Stimulated activated naive CD8-positive, alpha-beta T cell treated with anti-CD3 and anti-CD28 coated beads, Interleukin-15, amount 100 ng/mL, for 72 hours (primary cell): ENCODE data around the gene SF3A1.

Source experiments
- ATAC-seq: fragments of 150-1000 bp; cut with Tn5 transposase; 2 replicates; pipeline ENCODE4 v1.10.0; 2021; ENCODE audit warnings: mild to moderate bottlenecking, moderate library complexity
- DNase-seq, 2 donors: peaks; one replicate each; pipeline ENCODE4 v3.0.0; 2021 to 2022
- H3K27ac Mint-ChIP-seq, 2 donors: one replicate each; pipeline ENCODE4 v1.8.0; 2022; ENCODE audit warnings: mild to moderate bottlenecking in 2 of 2, mixed read lengths in 2 of 2, moderate library complexity in 2 of 2
- H3K27me3 Mint-ChIP-seq: one replicate; pipeline ENCODE4 v1.8.0; 2022; ENCODE audit warnings: mixed read lengths
- H3K4me1 Mint-ChIP-seq: one replicate; pipeline ENCODE4 v1.8.0; 2022; ENCODE audit warnings: mild to moderate bottlenecking, mixed read lengths
- H3K4me3 Mint-ChIP-seq, 2 donors: one replicate each; pipeline ENCODE4 v1.8.0; 2022; ENCODE audit warnings: mild to moderate bottlenecking in 2 of 2, mixed read lengths in 2 of 2, moderate library complexity in 1 of 2
- H3K9me3 Mint-ChIP-seq, 2 donors: one replicate each; pipeline ENCODE4 v1.8.0; 2022; ENCODE audit warnings: mixed read lengths in 2 of 2

The SF3A1 gene

GRCh38 chr22:30393885-30394284 lies 37.2 kb upstream of the SF3A1 start:
- no peaks in the 10 kb centered on the region for H3K9me3 Mint-ChIP-seq
- H3K4me3 Mint-ChIP-seq: no peak overlapping the region
- peaks cover 63% of the 10 kb centered on the region for H3K4me1 Mint-ChIP-seq

GRCh38 chr22:30393322-30393680 lies 36.6 kb upstream of the SF3A1 start:
- Mint-ChIP-seq H3K9me3 (no peaks in the 10 kb centered on the region), H3K27me3 (no peaks in the 10 kb centered on the region), H3K4me3 (peak overlapping the region in 1 of 2 donors; percentile 26), H3K27ac (peak overlapping the region in 1 of 2 donors; percentile 61), H3K4me1 (peaks cover 57% of the 10 kb centered on the region)
- no peak for DNase-seq
- no peak for ATAC-seq

More at GRCh38 chr22:30393885-30394284, 37.2 kb upstream of the SF3A1 start:
- ATAC-seq: no peak
- Mint-ChIP-seq H3K27me3 (no peaks in the 10 kb centered on the region), H3K27ac (no peak overlapping the region)
- no peak for DNase-seq

GRCh38 chr22:30392661-30393321 lies 36.1 kb upstream of the SF3A1 start:
- ATAC-seq: no peak
- Mint-ChIP-seq H3K27ac (peak overlapping the region; percentile 74 to 84), H3K4me3 (peak overlapping the region; percentile 14 to 65), H3K27me3 (no peaks in the 10 kb centered on the region), H3K9me3 (no peaks in the 10 kb centered on the region), H3K4me1 (peaks cover 52% of the 10 kb centered on the region)
- DNase-seq: no peak

DNA sequence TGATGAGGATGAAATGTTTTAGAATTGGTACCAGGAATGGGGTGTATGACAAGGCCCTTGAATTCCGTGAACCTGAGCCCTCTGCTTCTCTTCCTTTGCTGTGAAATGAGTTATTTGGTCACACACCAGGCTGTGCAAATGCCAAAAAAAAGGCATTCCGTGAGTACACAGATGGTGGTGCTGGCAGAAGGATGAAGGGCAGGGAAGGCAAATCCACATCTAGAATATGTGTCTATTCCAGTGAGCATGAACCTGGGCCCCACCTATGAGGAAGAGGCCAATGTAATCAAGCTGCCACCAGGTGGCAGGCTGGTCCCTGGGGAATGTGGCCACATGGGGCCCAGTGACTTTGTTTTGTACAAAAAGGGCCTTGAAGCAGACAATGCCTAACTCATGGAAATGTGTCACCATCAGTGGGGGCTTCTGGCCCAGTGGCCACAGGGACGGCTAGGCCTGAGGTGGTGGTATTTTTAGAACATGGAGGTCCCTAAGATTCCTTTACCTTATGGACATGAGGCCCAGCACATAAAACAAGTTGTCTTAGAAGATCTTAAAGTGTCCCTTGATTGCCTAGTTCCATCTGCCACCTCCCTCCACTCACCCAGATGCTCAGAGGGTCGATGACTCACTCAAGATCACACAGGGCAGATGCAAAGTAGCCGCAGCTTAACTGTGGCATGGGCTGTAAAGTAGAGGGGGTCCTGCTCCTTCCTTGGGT lies 34.4 kb upstream of the SF3A1 start:
- ATAC-seq: peak; percentile 79
- Mint-ChIP-seq H3K4me3 (peak overlapping the region in 1 of 2 donors; percentile 27), H3K27ac (peak overlapping the region; percentile 92 to 94), H3K9me3 (no peaks in the 10 kb centered on the region), H3K27me3 (no peaks in the 10 kb centered on the region), H3K4me1 (peaks cover 54% of the 10 kb centered on the region)
- peak; percentile 78 to 82 for DNase-seq

- DNase-seq: peak; percentile 84 to 86
- ATAC-seq: peak; percentile 83
- peak within 1 kb of the TSS in 1 of 2 donors; percentile 87 for H3K27ac Mint-ChIP-seq
- H3K4me1 Mint-ChIP-seq: peaks cover 30% of the 10 kb centered on the region
- H3K27me3 Mint-ChIP-seq: no peaks in the 10 kb centered on the region
- H3K4me3 Mint-ChIP-seq: peak within 1 kb of the TSS; percentile 84 to 88
- no peaks in the 10 kb centered on the region for H3K9me3 Mint-ChIP-seq
These were observed 30.5 kb upstream of the SF3A1 start, which contains the start of gene RNF215 for GRCh38 chr22:30386960-30387827. Gene RNF215, minus strand, starts transcription at chr22:30387411. Its CDS starts 98 bp downstream, at chr22:30387313.

- no peak overlapping the region for H3K27ac Mint-ChIP-seq
- no peaks in the 10 kb centered on the region for H3K27me3 Mint-ChIP-seq
- DNase-seq (no peak), ATAC-seq (no peak)
- H3K4me1 Mint-ChIP-seq: peaks cover 26% of the 10 kb centered on the region
- H3K9me3 Mint-ChIP-seq: no peaks in the 10 kb centered on the region
- H3K4me3 Mint-ChIP-seq: peak overlapping the region; percentile 84 to 88
These were observed 29.9 kb upstream of the SF3A1 start for GRCh38 chr22:30386608-30386959.

GRCh38 chr22:30385942-30386341 lies 29.2 kb upstream of the SF3A1 start:
- Mint-ChIP-seq H3K4me1 (peaks cover 26% of the 10 kb centered on the region), H3K9me3 (no peaks in the 10 kb centered on the region), H3K27me3 (no peaks in the 10 kb centered on the region), H3K4me3 (peak overlapping the region in 1 of 2 donors; percentile 88), H3K27ac (peak overlapping the region in 1 of 2 donors; percentile 89)
- ATAC-seq (no peak), DNase-seq (no peak)

DNA sequence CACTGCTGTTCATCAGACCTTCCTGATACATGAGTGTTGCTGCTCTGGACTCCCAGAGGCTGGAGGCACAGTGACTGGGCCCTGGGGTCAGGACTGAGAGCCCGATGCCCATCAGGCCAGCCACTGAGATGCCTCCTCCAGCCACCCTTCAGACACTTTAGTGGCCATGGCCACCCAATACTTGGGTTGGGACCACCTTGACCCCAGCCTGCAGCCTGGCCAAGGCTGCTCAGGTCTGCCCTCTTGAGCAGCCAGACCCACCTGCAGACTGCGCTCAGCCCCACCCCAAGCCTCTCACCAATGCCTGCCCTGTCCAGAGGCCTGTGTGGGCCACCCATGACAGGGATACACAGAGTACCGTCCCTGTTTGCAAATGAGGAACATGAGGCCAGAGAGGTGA lies 26.4 kb upstream of the SF3A1 start:
- Mint-ChIP-seq H3K27me3 (no peaks in the 10 kb centered on the region), H3K9me3 (no peaks in the 10 kb centered on the region), H3K27ac (no peak overlapping the region), H3K4me3 (no peak overlapping the region), H3K4me1 (peaks cover 31% of the 10 kb centered on the region)
- DNase-seq: no peak
- ATAC-seq: no peak

DNA sequence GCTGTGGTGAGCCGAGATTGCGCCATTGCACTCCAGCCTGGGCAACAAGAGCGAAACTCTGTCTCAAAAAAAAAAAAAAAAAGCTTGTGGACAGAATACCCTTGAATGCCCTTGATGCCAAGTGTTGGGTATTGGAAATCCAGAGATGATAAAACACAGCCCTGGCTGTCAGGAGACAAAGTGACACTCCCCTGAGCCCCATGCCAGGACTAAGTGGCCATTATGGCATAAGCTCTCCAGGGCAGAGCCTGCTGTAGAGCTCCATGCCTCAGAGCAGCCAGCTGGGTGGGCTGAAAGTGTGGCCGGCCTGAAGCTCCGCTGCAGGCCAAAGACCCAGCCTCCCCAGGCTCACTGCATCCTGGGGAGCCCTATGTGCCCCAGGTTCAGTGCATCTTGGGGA lies 25.6 kb upstream of the SF3A1 start:
- no peak overlapping the region for H3K27ac Mint-ChIP-seq
- DNase-seq (no peak), ATAC-seq (no peak)
- H3K27me3 Mint-ChIP-seq: no peaks in the 10 kb centered on the region
- peaks cover 26% of the 10 kb centered on the region for H3K4me1 Mint-ChIP-seq
- no peak overlapping the region for H3K4me3 Mint-ChIP-seq
- no peaks in the 10 kb centered on the region for H3K9me3 Mint-ChIP-seq

GRCh38 chr22:30381264-30381663 lies 24.6 kb upstream of the SF3A1 start:
- DNase-seq: no peak
- H3K27ac Mint-ChIP-seq: no peak overlapping the region
- no peak overlapping the region for H3K4me3 Mint-ChIP-seq
- H3K9me3 Mint-ChIP-seq: no peaks in the 10 kb centered on the region
- ATAC-seq: peak; percentile 52
- no peaks in the 10 kb centered on the region for H3K27me3 Mint-ChIP-seq
- H3K4me1 Mint-ChIP-seq: peaks cover 17% of the 10 kb centered on the region

GRCh38 chr22:30380011-30380410 lies 23.3 kb upstream of the SF3A1 start:
- no peak for ATAC-seq

DNA sequence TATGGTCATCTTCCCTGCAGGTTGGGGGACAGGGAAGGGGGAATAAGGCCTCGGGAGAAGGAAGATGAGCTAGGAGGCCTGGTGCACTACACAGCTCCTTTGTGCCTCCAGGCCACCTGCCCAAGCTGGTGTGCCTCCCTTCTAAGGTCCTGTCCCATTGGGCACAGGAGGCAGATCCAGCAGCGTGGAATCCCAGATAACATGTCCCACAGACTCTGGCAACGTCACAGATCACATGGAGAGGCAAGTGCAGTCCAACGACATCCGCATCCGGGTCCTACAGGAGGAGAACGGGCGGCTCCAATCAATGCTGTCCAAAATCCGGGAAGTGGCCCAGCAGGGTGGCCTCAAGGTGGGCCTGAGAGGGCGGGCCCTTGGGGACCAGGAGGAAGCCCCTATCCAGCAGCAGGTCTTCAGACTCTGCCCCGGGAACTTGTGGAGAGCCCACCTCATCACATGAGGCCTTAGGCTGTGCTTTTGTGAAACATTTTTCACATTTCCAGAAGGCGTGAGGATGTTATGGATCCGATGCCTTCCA lies 18.7 kb upstream of the SF3A1 start:
- DNase-seq: no peak
- ATAC-seq: no peak
- Mint-ChIP-seq H3K4me3 (no peak overlapping the region), H3K4me1 (no peaks in the 10 kb centered on the region), H3K9me3 (no peaks in the 10 kb centered on the region), H3K27me3 (no peaks in the 10 kb centered on the region), H3K27ac (peak overlapping the region in 1 of 2 donors; percentile 34)

More at GRCh38 chr22:30380011-30380410, 23.3 kb upstream of the SF3A1 start:
- no peaks in the 10 kb centered on the region for H3K27me3 Mint-ChIP-seq
- DNase-seq: no peak
- H3K4me1 Mint-ChIP-seq: peaks cover 14% of the 10 kb centered on the region
- no peak overlapping the region for H3K4me3 Mint-ChIP-seq
- H3K27ac Mint-ChIP-seq: no peak overlapping the region
- no peaks in the 10 kb centered on the region for H3K9me3 Mint-ChIP-seq

- no peaks in the 10 kb centered on the region for H3K27me3 Mint-ChIP-seq
- peak overlapping the region in 1 of 2 donors; percentile 90 for H3K27ac Mint-ChIP-seq
- no peak for ATAC-seq
- no peaks in the 10 kb centered on the region for H3K4me1 Mint-ChIP-seq
- H3K4me3 Mint-ChIP-seq: no peak overlapping the region
- no peaks in the 10 kb centered on the region for H3K9me3 Mint-ChIP-seq
- DNase-seq: no peak
These were observed 16.9 kb upstream of the SF3A1 start for GRCh38 chr22:30373331-30374325.

GRCh38 chr22:30372915-30373314 lies 16.2 kb upstream of the SF3A1 start:
- ATAC-seq: no peak
- Mint-ChIP-seq H3K27me3 (no peaks in the 10 kb centered on the region), H3K27ac (no peak overlapping the region), H3K4me3 (no peak overlapping the region), H3K4me1 (no peaks in the 10 kb centered on the region), H3K9me3 (no peaks in the 10 kb centered on the region)
- no peak for DNase-seq
